GM12873 (cell line): ENCODE results near the gene CCDC60.

Experiments
- TF ChIP-seq, protein P1 (sequence below): IDR thresholded peaks from 2 replicates; pipeline ENCODE4 v1.5.1; 2012; ENCODE audit warnings: low read depth, mild to moderate bottlenecking, moderate library complexity, low read length, control low read depth; ENCODE audit not compliant: insufficient read depth; ENCODE audit errors: missing control alignments

The CCDC60 gene

DNA sequence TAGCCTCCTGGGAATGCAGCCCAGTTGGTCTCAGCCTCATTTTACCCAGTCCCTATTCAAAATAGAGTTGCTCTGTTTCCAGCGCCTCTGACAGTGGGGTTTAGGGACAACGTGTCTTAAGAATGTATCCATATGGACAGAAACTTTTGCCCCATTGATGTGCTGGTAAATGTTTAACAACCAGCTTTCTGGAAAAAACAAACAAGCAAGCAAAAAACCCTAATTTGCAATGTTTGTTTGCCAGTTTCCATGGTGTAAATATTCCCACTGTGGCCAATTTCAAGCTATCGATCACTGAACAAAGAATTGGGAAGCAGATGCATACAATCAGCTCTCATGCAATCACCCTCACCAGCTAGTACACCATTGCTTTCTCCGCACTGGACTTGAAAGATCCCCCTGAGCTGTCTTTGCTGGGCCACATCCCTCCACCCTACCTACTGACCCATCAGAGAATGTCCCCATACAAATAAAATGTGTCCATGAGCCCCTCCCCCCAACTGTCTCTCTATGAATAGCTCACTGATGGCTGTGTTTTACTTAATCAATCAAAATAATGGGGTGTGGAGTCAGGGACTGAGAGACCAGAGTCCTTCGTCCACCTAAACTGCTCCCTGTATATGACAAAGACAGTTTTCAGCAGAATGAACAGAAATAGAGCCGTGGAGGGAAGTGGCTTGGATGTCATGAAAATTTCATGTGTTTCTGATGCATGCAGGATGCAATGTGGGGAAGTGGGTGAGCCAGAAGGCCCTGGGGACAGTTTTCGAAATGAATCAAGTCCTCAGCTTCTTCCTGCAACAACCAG lies 40.8 kb downstream of the CCDC60 start:
- TF ChIP-seq, protein P1, sequence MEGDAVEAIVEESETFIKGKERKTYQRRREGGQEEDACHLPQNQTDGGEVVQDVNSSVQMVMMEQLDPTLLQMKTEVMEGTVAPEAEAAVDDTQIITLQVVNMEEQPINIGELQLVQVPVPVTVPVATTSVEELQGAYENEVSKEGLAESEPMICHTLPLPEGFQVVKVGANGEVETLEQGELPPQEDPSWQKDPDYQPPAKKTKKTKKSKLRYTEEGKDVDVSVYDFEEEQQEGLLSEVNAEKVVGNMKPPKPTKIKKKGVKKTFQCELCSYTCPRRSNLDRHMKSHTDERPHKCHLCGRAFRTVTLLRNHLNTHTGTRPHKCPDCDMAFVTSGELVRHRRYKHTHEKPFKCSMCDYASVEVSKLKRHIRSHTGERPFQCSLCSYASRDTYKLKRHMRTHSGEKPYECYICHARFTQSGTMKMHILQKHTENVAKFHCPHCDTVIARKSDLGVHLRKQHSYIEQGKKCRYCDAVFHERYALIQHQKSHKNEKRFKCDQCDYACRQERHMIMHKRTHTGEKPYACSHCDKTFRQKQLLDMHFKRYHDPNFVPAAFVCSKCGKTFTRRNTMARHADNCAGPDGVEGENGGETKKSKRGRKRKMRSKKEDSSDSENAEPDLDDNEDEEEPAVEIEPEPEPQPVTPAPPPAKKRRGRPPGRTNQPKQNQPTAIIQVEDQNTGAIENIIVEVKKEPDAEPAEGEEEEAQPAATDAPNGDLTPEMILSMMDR = no peak

DNA sequence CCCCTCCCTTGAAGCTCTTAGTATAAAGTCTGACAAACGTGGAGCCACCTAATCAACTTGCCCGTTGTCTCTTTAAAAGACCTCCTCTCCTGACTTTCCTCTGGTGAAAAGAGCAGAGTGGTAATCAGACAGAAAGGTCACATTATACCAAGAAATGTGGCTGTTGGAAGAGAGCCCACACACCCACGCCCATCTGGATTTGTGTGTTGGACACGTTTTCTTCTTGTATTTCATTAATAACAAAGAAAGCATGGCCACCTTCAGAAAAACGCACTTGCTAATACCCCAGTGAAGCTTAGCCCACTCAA lies 41.3 kb downstream of the CCDC60 start:
- TF ChIP-seq, protein P1 = no peak

DNA sequence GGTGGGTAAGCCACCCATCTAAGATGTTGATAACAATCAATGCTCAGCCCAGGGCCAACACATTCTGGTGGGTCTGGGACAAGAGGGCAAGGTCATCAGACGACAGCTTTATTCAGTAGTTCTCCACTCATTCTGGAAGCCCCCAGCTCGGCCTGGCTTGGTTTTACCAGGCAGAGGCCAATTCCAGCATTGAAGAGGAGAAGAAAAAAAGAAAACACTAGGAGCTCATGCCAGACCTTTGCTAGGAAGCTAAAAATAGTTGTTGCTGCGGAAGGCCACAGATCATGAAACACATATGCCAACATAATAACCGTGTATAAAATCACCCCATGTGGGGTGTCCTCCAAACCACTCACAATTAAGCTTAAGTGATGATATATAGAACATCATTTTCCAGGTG lies 44.4 kb downstream of the CCDC60 start:
- TF ChIP-seq, protein P1 = no peak

DNA sequence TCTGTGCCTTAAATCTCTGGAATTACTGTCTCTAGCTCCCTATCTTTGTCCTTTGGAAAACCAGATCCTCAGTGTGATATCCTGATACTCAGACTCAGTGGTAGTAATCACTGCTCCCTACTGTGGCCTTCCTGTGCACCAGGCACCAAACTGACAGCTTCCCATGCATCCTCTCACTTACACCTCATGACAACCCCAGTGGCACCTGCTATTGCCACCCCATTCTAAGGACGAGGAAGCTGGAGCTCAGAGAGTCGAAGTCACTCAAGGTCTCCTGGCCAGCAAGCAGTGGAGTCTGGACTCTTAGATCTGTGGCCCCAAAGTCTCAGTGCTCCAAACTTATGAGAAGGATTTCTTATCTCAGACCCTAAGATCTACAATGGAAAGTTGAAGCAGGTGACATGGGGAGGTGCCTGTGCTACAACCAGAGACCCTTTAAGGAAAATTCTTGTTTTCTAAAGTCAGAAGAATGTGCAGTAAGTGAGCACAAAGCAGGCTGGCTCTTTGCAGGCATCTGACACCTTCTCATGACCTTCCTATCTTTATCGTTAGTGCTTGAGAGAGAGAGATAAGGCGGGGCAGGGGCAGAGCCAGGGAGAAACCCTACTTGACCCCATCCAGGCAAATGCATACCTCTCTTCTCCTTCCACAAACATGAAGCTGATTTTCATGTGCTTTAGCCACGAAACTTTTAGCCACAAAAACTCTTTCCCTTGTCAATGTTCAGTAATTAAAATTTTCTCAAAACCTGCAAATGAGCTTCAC lies 47.1 kb downstream of the CCDC60 start:
- TF ChIP-seq, protein P1 = no peak

DNA sequence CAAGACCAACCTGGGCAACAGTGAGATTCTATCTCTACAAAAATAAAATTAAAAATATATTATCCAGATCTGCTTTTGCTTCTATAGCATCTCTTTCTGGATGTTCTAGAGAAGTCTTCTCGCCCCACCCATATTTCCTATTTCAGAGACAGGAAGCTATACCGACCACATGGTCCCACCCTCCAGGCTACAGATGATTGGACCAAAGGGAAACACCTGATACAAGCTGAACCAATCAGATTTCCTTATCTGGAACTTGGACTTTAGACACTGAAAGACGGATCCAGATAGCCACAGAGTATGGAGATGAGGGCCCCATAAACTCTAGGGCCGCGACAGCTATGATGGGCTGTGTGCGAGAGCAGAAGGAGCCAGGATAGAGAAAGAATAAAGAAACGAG lies 48.7 kb downstream of the CCDC60 start:
- TF ChIP-seq, protein P1 = no peak

DNA sequence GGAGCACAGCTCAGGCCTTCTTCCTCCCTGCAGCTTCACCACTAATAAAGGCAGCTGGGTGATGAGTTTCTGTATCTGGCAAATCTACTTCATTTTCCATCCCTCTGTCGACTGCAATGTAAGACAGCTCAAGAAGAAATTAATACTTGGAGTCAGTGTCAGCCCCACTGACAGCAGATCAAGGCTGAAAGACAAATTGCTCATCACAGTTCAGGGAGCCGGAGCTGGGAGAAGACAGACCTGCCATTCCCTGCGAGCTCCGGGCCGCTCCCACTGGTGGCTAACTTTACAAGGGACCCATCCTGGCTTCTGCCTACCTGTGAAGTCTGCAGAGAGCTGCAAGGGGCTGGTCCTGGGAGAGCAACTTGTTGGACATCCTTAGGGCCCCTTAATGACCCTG lies 49.8 kb downstream of the CCDC60 start:
- TF ChIP-seq, protein P1 = no peak

DNA sequence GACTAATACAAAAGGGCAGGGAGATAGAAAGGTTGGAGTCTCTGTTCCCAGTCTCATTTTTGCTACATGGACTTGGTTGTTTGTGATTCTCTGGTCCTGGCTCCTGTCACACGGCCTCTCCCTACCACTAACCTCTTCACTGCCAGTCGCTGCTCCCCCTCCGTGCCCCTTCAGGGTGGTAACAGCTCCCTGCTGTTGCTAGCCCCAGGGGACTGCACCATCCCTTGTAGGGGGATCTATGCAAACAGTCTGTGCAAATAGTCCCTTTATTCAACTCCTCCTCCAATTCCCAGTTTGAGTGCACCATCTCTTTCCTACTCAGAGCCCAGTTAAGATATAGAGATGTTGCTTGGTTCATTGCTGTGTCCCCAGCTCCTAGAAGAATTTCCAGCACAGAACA lies 51.1 kb downstream of the CCDC60 start:
- TF ChIP-seq, protein P1 = no peak
